Panc1 (cell line): ENCODE data around the gene CXorf38.

Source experiments
- POLR2AphosphoS5 ChIP-seq: IDR thresholded peaks from 2 replicates; pipeline ENCODE4 v1.6.1; 2012; ENCODE audit warnings: mild to moderate bottlenecking, low read depth, low read length, moderate library complexity
- TF ChIP-seq, protein P1 (sequence below): fragments of 450-650 bp; IDR thresholded peaks from 2 replicates; pipeline ENCODE4 v1.5.1; 2017; ENCODE audit warnings: mild to moderate bottlenecking
- TF ChIP-seq, protein P2 (sequence below), 2 experiments: IDR thresholded peaks; 2 replicates each; pipeline ENCODE4 v1.6.1; 2011 to 2012; ENCODE audit warnings: low read depth in 2 of 2, control low read depth in 1 of 2, low read length in 1 of 2, mild to moderate bottlenecking in 1 of 2, moderate library complexity in 1 of 2; ENCODE audit not compliant: insufficient read depth in 1 of 2

DNA sequence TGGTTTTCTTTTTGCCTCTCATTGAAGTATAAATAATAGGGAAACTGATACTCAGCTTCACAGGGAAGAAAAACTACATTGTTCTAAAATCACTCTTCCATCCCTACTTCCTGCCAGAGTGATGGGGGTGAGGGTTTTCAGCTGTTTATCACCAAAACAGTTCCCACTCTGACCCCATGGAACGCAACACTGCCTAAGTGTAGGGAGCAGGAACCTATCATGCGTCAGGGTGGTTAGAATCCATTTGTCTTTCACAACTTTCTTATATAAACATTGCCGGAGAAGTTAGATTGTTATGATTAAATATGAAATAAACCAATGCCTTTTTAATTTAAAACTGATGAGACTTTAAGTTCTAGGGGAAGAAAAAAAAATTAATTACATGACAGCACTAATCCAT is 40.0 kb downstream of the CXorf38 start:
- TF ChIP-seq, protein P1, sequence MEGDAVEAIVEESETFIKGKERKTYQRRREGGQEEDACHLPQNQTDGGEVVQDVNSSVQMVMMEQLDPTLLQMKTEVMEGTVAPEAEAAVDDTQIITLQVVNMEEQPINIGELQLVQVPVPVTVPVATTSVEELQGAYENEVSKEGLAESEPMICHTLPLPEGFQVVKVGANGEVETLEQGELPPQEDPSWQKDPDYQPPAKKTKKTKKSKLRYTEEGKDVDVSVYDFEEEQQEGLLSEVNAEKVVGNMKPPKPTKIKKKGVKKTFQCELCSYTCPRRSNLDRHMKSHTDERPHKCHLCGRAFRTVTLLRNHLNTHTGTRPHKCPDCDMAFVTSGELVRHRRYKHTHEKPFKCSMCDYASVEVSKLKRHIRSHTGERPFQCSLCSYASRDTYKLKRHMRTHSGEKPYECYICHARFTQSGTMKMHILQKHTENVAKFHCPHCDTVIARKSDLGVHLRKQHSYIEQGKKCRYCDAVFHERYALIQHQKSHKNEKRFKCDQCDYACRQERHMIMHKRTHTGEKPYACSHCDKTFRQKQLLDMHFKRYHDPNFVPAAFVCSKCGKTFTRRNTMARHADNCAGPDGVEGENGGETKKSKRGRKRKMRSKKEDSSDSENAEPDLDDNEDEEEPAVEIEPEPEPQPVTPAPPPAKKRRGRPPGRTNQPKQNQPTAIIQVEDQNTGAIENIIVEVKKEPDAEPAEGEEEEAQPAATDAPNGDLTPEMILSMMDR, result no peak
- TF ChIP-seq POLR2AphosphoS5, result no peak
- TF ChIP-seq, protein P2, sequence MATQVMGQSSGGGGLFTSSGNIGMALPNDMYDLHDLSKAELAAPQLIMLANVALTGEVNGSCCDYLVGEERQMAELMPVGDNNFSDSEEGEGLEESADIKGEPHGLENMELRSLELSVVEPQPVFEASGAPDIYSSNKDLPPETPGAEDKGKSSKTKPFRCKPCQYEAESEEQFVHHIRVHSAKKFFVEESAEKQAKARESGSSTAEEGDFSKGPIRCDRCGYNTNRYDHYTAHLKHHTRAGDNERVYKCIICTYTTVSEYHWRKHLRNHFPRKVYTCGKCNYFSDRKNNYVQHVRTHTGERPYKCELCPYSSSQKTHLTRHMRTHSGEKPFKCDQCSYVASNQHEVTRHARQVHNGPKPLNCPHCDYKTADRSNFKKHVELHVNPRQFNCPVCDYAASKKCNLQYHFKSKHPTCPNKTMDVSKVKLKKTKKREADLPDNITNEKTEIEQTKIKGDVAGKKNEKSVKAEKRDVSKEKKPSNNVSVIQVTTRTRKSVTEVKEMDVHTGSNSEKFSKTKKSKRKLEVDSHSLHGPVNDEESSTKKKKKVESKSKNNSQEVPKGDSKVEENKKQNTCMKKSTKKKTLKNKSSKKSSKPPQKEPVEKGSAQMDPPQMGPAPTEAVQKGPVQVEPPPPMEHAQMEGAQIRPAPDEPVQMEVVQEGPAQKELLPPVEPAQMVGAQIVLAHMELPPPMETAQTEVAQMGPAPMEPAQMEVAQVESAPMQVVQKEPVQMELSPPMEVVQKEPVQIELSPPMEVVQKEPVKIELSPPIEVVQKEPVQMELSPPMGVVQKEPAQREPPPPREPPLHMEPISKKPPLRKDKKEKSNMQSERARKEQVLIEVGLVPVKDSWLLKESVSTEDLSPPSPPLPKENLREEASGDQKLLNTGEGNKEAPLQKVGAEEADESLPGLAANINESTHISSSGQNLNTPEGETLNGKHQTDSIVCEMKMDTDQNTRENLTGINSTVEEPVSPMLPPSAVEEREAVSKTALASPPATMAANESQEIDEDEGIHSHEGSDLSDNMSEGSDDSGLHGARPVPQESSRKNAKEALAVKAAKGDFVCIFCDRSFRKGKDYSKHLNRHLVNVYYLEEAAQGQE (IDR thresholded peaks at IDR 0.05; ENCODE audit: insufficient read depth in 1 of 2, low read depth in 2 of 2, low read length in 1 of 2), result no peak
